ENCODE data around the gene LIMCH1.

GRCh38 chr4:41510179-41510578 lies 27.8 kb upstream of the LIMCH1 start:
- TF ChIP-seq CTCF (IDR thresholded peaks at IDR 0.05; ENCODE audit: low read depth, low read length, poor library complexity, severe bottlenecking) (no peak), EZH2phosphoT487 (IDR thresholded peaks at IDR 0.05; ENCODE audit: borderline replicate concordance, low read length) (no peak)

Measured in DOHH2 (cell line).